Stimulated activated memory B cell treated with anti-CD40 and anti-IgM and Interleukin-4, amounts not matched to agents 10 μg/mL and 1 μg/mL and 100 μg/mL, for 72 hours (primary cell): ENCODE data around the gene DPP6.

ENCODE experiments used
- ATAC-seq: fragments of 150-1000 bp; cut with Tn5 transposase; 2 replicates; pipeline ENCODE4 v1.10.0; 2021
- H3K27ac Mint-ChIP-seq: one replicate; pipeline ENCODE4 v1.8.0; 2022; ENCODE audit warnings: mild to moderate bottlenecking, mixed read lengths
- H3K27me3 Mint-ChIP-seq: one replicate; pipeline ENCODE4 v1.8.0; 2022; ENCODE audit warnings: mixed read lengths
- H3K36me3 Mint-ChIP-seq: one replicate; pipeline ENCODE4 v1.8.0; 2022; ENCODE audit warnings: mixed read lengths
- H3K4me1 Mint-ChIP-seq: one replicate; pipeline ENCODE4 v1.8.0; 2022; ENCODE audit warnings: mixed read lengths
- H3K4me3 Mint-ChIP-seq: one replicate; pipeline ENCODE4 v1.8.0; 2022; ENCODE audit warnings: mild to moderate bottlenecking, moderate library complexity, mixed read lengths
- H3K9me3 Mint-ChIP-seq: one replicate; pipeline ENCODE4 v1.8.0; 2022; ENCODE audit warnings: mixed read lengths

Gene DPP6

DNA sequence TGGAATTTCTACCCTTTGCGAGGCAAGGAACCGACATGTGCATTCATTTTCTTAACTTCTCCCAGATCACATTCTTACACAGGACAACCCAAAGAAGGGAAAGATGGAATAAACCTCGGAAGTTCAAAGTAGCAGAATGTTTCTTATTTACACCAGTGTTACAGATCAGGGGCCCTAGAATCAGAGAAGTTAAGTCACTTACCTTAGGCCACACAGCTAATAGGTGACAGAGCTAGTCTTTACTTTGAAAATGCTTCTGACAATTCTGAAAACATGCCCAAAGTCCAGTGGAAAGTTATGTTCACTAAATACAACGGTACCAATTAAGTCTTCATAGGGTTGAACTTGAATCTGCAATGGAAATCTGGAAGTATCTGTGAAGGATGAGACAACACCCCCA lies 437.7 kb downstream of the DPP6 start:
- Mint-ChIP-seq H3K36me3 (no peaks in the 10 kb centered on the region), H3K9me3 (peaks cover 4% of the 10 kb centered on the region)

DNA sequence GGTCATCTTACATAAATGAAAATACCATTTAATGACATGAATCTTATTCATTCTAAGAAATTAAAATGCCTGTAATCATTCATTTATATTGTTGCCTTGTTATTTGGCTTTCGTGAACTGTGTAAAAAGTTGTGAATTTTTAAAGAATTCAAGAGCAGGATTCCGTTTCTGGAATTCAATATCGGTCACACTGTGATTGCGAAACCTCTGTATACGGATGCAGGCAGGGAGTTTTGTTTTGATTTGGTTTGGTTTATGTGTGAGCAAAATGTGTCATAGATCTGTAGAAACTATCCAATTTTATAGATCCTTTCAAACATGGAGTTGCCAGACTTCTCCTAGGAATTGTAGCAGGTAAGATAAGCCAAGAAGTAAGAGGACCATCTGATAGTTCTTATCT lies 441.4 kb downstream of the DPP6 start:
- H3K27me3 Mint-ChIP-seq: no peaks in the 10 kb centered on the region
- ATAC-seq: no peak
- H3K36me3 Mint-ChIP-seq: no peaks in the 10 kb centered on the region
- peaks cover 2% of the 10 kb centered on the region for H3K9me3 Mint-ChIP-seq
- H3K4me1 Mint-ChIP-seq: no peaks in the 10 kb centered on the region
- H3K4me3 Mint-ChIP-seq: no peak overlapping the region
- H3K27ac Mint-ChIP-seq: no peak overlapping the region

More for the DNA sequence above, 437.7 kb downstream of the DPP6 start:
- Mint-ChIP-seq H3K27ac (no peak overlapping the region), H3K4me1 (no peaks in the 10 kb centered on the region), H3K27me3 (no peaks in the 10 kb centered on the region), H3K4me3 (no peak overlapping the region)
- ATAC-seq: no peak

DNA sequence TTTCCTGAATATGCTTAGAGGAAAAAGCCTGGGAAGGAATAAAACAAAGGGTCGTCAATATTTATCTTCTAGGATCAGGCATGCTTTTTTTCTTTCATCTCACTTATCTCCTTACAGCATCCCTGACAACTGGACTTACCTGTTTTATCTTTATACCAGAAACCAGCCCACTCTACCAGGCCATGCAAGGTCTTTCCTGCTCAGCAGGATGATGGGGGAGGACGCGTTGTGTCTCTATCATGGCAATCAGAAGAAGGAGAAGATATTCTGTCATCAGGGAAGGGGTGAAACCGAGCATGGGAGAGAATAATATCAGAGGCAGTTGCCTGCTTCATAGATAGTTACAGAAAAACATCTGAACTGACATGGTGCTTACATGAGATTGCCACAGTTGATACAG lies 445.6 kb downstream of the DPP6 start:
- no peak overlapping the region for H3K27ac Mint-ChIP-seq
- H3K9me3 Mint-ChIP-seq: peaks cover 7% of the 10 kb centered on the region
- H3K36me3 Mint-ChIP-seq: no peaks in the 10 kb centered on the region
- H3K27me3 Mint-ChIP-seq: no peaks in the 10 kb centered on the region
- no peak for ATAC-seq
- H3K4me1 Mint-ChIP-seq: no peaks in the 10 kb centered on the region
- no peak overlapping the region for H3K4me3 Mint-ChIP-seq

DNA sequence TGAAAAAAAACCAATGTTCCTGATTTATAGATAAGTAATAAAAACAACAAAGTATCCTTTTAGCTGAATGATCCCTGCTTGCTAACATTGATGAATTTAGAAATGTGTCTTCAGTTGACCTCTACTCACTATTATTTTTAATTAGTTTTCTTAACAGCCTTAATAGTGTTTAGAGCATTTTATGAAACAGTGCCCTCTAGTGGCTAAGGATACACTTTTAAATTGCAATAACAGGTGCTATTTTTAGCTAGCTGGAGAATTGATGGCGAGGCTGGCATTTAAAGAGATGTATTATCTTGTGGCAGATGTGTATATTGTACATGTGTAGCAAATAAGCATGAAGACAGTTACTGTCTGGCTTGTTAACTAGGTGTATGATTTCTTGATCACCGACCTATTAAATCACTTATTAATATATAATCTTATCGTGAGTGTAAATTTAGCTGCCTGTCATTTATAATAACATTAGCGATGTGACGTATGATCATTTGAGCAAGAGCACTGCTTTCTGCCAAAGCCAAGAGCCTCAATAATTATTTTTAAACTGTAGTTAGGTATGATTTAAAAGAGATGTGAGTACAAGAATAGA lies 451.9 kb downstream of the DPP6 start:
- Mint-ChIP-seq H3K27ac (no peak overlapping the region), H3K27me3 (no peaks in the 10 kb centered on the region), H3K9me3 (peaks cover 7% of the 10 kb centered on the region), H3K4me1 (no peaks in the 10 kb centered on the region), H3K4me3 (no peak overlapping the region), H3K36me3 (no peaks in the 10 kb centered on the region)
- no peak for ATAC-seq

DNA sequence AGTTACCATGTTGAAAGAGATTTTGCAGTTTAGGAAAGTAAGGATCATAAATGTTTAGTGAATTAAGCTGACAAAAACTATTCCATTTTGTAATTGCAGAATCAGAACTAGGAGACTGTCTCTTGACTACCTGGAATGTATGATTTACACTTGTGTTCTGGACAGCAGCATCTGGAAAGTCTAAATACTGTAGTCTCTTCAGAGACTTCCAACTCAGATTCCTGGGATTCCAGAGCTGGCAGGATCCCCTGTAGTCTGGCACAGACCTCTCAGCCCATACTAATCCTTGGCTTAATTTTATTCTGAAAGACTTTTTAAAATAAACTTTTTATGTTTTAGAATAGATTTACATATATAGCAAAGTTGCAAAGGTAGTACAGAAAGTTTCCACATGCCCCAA lies 452.7 kb downstream of the DPP6 start:
- Mint-ChIP-seq H3K36me3 (no peaks in the 10 kb centered on the region), H3K9me3 (peaks cover 7% of the 10 kb centered on the region), H3K4me1 (no peaks in the 10 kb centered on the region), H3K27me3 (no peaks in the 10 kb centered on the region), H3K27ac (no peak overlapping the region), H3K4me3 (no peak overlapping the region)
- no peak for ATAC-seq

DNA sequence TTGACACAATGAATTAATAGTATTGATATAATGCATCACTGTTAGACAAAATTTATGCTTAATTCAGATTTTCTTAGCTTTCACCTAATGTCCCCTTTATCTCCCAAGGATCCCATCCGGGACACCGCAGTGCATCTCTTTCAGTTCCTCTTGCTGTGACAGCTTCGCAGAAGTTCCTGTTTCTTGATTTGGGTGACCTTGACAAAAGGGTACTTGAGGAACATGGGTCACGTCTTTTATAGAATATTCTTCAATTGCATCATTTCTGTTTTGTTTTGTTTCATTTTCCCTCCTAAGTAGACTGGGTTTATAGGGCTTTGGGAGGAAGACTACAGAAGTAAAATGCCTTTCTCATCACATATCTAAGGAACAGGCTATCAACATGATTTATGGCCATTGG lies 453.2 kb downstream of the DPP6 start:
- Mint-ChIP-seq H3K36me3 (no peaks in the 10 kb centered on the region), H3K4me3 (no peak overlapping the region), H3K27me3 (no peaks in the 10 kb centered on the region), H3K4me1 (no peaks in the 10 kb centered on the region), H3K27ac (no peak overlapping the region), H3K9me3 (peaks cover 7% of the 10 kb centered on the region)
- no peak for ATAC-seq

DNA sequence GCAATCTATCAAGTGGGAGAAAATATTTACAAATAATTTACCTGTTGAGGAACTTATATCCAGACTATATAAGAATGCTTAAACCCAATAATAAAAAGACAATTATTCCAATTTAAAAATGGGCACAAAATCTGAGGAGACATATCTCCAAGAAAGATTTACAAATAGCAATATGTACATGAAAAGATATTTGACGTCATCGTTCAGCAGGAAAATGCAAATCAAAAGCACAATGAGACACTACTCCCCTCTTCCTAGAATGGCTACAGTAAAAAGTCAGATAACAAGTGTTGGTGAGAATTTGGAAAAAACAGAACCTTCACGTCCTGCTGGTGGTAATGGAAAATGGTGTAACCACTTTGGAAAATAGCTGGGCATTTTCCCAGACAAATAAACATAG lies 457.0 kb downstream of the DPP6 start:
- no peaks in the 10 kb centered on the region for H3K36me3 Mint-ChIP-seq
- peaks cover 3% of the 10 kb centered on the region for H3K9me3 Mint-ChIP-seq
- H3K4me3 Mint-ChIP-seq: no peak overlapping the region
- H3K4me1 Mint-ChIP-seq: no peaks in the 10 kb centered on the region
- no peak overlapping the region for H3K27ac Mint-ChIP-seq
- ATAC-seq: no peak
- no peaks in the 10 kb centered on the region for H3K27me3 Mint-ChIP-seq

DNA sequence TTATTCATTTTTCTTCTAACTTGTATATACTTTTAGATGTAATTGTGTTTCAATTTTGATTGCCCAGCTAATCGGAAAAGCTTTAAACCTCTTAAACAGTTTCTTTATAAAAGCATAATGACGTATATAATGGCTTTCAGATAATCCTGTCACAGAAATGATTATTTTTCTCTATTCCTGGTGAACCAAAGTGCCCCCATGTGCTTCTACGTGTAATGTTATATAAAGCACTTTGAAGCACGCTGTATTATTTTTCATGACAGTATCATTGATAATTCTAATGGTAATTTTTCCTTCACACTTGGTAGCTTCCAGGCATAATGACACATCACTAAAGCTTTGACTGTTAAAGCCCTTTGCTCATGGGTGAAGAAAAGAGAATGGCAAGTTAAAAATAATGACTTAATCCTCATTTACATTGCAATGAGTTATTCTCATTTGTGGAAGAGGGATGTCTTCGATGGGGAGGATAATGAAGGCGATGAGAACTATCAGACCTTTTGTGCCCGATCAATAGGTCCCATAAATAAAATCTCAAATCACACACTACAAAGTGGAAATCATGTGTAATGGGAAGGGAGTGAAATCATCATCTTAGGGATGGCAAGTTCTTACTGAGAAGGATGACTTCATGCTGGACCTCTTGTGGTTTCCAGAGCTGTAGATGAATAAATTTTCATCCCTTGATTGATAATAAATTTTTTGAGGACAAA lies 460.1 kb downstream of the DPP6 start:
- peaks cover 5% of the 10 kb centered on the region for H3K9me3 Mint-ChIP-seq
- H3K4me1 Mint-ChIP-seq: no peaks in the 10 kb centered on the region
- no peak overlapping the region for H3K4me3 Mint-ChIP-seq
- H3K36me3 Mint-ChIP-seq: no peaks in the 10 kb centered on the region
- H3K27ac Mint-ChIP-seq: no peak overlapping the region
- no peak for ATAC-seq
- no peaks in the 10 kb centered on the region for H3K27me3 Mint-ChIP-seq

DNA sequence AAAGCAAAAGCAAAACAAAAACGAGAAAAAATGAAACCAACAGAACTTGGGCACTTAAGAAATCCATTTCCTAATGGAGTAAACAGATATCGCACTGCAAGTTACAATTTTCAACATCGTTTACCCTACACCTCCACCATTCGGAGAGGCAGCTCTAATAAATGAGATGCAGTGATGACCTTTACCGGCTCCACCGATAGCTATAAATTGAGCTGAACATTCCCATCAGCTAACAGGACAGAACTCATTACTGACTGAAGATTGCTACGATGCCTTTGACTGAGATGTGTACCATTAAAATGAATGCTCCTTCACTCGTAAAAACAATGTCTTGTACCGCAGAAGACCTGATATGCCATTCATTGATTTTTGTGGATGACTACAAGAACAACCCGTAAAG lies 465.6 kb downstream of the DPP6 start:
- no peaks in the 10 kb centered on the region for H3K4me1 Mint-ChIP-seq
- no peak overlapping the region for H3K4me3 Mint-ChIP-seq
- H3K9me3 Mint-ChIP-seq: peaks cover 3% of the 10 kb centered on the region
- ATAC-seq: no peak
- no peaks in the 10 kb centered on the region for H3K36me3 Mint-ChIP-seq
- no peak overlapping the region for H3K27ac Mint-ChIP-seq
- no peaks in the 10 kb centered on the region for H3K27me3 Mint-ChIP-seq

DNA sequence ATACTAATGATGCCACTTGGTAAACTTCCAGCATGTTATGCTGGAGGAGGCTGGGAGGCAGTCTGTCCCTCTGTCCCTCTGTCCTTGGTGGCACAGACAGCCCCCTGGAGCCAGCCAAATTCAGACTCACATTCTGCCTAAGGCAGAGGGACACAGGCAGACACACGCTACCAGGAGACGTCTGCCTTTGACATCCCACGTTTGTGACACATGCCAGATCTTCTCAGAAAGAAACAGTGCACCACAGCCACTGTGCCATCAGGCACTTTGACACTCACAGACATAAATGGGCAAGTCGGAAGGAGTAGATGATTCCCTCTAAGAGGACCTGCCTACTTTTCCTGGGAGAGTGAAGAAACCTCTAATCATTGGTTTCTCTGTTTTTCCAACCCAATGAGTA lies 467.0 kb downstream of the DPP6 start:
- Mint-ChIP-seq H3K4me3 (no peak overlapping the region), H3K36me3 (no peaks in the 10 kb centered on the region), H3K4me1 (no peaks in the 10 kb centered on the region), H3K9me3 (peaks cover 3% of the 10 kb centered on the region), H3K27me3 (no peaks in the 10 kb centered on the region), H3K27ac (no peak overlapping the region)
- no peak for ATAC-seq

DNA sequence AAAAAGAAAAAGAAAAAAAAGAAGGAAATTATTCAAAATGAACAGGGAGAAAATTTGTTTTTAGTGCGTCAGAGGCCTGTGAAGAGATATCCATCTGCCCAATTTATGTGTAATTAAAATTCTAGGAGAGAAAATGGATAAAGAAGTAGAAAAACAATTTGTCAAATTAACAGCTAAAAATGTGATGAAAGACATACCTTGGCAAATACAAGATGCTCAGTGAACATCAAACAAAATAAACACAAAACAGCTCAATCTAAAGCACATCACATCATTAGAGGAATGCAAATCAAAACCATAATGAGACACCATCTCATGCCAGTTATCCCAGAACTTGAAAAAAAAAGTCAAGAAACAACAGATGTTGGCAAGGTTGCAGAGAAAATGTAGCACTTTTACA lies 477.9 kb downstream of the DPP6 start:
- H3K4me1 Mint-ChIP-seq: no peaks in the 10 kb centered on the region
- H3K4me3 Mint-ChIP-seq: no peak overlapping the region
- H3K27ac Mint-ChIP-seq: no peak overlapping the region
- no peak for ATAC-seq
- no peaks in the 10 kb centered on the region for H3K27me3 Mint-ChIP-seq
- no peaks in the 10 kb centered on the region for H3K36me3 Mint-ChIP-seq
- H3K9me3 Mint-ChIP-seq: peaks cover 2% of the 10 kb centered on the region

DNA sequence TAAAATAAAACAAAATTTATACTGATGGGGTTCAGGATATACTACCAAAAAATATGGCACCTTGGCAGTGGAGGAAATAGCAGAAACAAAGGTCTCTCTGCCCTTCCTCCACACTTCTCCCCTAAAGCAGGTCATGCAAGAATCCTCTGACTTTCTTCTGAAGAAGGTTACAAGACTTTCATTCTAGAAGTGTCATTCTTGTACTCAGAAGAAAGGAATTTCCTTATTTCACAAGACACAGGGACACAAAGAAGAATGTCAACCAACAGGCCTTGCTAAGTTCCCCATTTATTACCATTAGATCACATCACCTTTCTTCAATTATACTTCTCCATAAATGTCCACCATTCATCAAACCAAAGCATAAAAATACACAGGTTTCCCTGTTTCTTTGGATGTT lies 480.6 kb downstream of the DPP6 start:
- Mint-ChIP-seq H3K4me3 (no peak overlapping the region), H3K9me3 (peaks cover 7% of the 10 kb centered on the region), H3K27me3 (no peaks in the 10 kb centered on the region), H3K4me1 (no peaks in the 10 kb centered on the region), H3K36me3 (no peaks in the 10 kb centered on the region), H3K27ac (no peak overlapping the region)
- ATAC-seq: no peak

DNA sequence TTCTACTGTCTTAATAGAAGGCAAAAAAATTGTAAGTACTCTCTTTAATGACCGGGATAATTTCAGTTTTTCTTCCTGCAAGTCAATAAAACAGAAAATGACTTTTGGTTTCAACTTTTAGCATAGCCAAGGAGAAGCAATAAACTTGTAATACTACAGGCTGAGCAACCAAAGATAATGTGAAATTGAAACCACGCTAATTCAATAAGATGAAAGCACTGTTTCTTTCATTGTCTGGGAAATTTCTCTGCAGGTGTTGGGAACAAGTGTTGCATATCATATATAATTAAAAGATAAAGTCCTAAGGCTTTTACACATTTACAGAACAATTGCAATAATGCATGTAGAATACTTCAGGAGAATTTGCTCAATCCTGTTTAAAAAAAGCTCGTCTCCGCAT lies 488.4 kb downstream of the DPP6 start:
- no peaks in the 10 kb centered on the region for H3K36me3 Mint-ChIP-seq
- no peak overlapping the region for H3K27ac Mint-ChIP-seq
- H3K4me1 Mint-ChIP-seq: no peaks in the 10 kb centered on the region
- H3K9me3 Mint-ChIP-seq: peaks cover 4% of the 10 kb centered on the region
- H3K4me3 Mint-ChIP-seq: no peak overlapping the region
- no peaks in the 10 kb centered on the region for H3K27me3 Mint-ChIP-seq
- no peak for ATAC-seq

DNA sequence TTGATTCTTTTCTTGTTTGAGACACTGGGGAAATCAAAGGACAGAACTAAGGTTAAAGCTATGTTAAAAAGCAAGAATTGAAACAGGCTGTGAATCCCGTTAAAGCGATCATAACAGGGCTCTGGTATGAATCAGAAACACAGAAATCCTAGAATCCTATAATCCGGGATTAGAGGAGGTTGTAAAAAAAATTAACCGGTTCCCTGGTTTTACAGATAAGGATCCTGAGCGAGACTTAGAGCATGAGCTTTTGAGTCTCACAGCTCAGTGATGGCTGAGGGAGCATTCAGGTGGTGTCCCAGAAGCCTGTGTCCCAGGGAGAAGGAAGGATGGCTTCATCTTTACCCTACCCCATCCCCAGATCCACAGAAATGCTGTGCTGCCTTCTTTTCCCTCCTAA lies 489.4 kb downstream of the DPP6 start:
- Mint-ChIP-seq H3K27ac (no peak overlapping the region), H3K36me3 (no peaks in the 10 kb centered on the region), H3K27me3 (no peaks in the 10 kb centered on the region), H3K4me3 (no peak overlapping the region), H3K4me1 (no peaks in the 10 kb centered on the region), H3K9me3 (peaks cover 4% of the 10 kb centered on the region)
- no peak for ATAC-seq

DNA sequence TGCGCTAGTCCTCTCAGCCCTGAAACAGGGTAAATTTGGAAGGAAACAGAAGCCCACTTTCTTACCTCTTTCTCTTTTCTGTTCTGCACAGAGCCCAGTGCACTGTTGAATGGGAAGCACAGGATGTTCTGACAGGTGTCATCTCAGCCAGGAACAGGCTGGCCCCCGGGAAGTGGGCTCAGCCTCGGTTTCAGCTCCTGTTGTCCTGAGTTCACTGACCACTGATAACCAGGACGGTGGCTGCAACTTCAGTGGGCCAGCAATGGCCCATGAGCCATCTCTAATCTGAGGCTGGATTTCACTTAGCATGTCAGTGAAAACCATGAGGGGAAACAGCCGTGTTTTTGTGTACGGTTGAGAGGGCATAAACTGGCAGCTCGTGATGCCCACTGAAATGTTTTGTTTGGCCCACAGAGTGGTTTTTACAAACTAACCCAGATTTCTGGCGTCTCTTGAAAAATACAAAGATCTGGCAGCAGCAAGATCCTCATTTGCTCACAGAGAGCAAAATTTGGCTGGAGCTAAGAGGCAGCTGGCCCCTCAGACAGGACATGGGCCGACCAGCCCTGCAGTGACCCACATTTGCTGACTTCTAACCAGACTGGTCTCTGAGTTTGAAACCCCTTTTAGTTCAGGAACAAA lies 494.9 kb downstream of the DPP6 start:
- H3K9me3 Mint-ChIP-seq: peaks cover 7% of the 10 kb centered on the region
- H3K27me3 Mint-ChIP-seq: no peaks in the 10 kb centered on the region
- H3K36me3 Mint-ChIP-seq: no peaks in the 10 kb centered on the region
- no peaks in the 10 kb centered on the region for H3K4me1 Mint-ChIP-seq
- no peak overlapping the region for H3K27ac Mint-ChIP-seq
- no peak overlapping the region for H3K4me3 Mint-ChIP-seq
- no peak for ATAC-seq

DNA sequence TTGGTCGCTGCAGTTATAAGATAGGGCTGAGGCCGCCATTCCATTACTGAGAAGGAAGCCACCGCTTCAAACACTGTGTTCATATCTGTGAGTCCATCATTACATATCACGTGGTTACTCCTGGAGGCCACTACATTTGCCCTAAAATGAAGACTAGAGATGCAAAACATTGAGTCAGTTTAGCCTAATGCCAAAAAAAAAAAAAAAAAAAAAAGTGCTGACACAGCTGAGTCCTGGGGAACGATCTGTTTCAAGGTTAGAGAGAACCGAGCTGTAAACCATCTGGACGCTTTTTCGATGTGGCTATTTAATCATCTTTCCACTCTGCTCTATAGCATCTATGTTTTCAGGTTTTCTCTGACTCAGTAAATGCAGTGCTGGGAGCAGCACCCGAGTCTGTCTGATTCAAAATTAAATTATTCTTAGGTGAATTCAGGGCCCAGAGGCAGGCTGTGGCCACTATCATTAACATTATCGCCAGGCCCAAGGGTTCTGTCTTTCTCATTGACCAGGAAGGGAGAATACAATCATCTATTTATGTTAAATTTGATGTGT lies 501.6 kb downstream of the DPP6 start:
- peaks cover 4% of the 10 kb centered on the region for H3K9me3 Mint-ChIP-seq
- H3K4me1 Mint-ChIP-seq: no peaks in the 10 kb centered on the region
- no peak overlapping the region for H3K4me3 Mint-ChIP-seq
- H3K27me3 Mint-ChIP-seq: no peaks in the 10 kb centered on the region
- no peaks in the 10 kb centered on the region for H3K36me3 Mint-ChIP-seq
- no peak for ATAC-seq
- no peak overlapping the region for H3K27ac Mint-ChIP-seq
